Femur (tissue), 1 donor: ENCODE results near the gene PKP1.

Experiments
- DNase-seq: peaks from one replicate; pipeline ENCODE4 v3.0.0-alpha.2; 2017

Gene PKP1

GRCh38 chr1:201376464-201377374 lies 93.4 kb downstream of the PKP1 start:
- peak; percentile 44 for DNase-seq

- DNase-seq: peak; percentile 79
Measured at GRCh38 chr1:201377611-201378092, 94.3 kb downstream of the PKP1 start, which contains the start of gene TNNT2. TNNT2 (minus strand) TSS chr1:201377680; CDS start chr1:201373254, 4,426 bp downstream.

- DNase-seq: no peak
Measured at GRCh38 chr1:201378804-201379203, 95.5 kb downstream of the PKP1 start.

GRCh38 chr1:201379733-201380242 lies 96.5 kb downstream of the PKP1 start:
- no peak for DNase-seq

GRCh38 chr1:201381130-201381529 lies 97.8 kb downstream of the PKP1 start:
- DNase-seq: no peak
